DND-41 (cell line): ENCODE results near the gene GRIK3.

Experiments used
- ATAC-seq: fragments of 200-7000 bp; cut with Tn5 transposase; 3 replicates; pipeline ENCODE4 v1.9.1; 2021; ENCODE audit warnings: low read depth; ENCODE audit not compliant: insufficient read depth
- DNase-seq: peaks from one replicate; pipeline ENCODE4 v3.0.0-alpha.2; 2020
- H2AFZ ChIP-seq: 2 replicates; pipeline ENCODE4 v1.6.0; 2012; ENCODE audit warnings: low read depth, low read length
- H3K27ac ChIP-seq: 2 replicates; pipeline ENCODE4 v1.5.1; 2012; ENCODE audit warnings: low read length, inconsistent platforms
- H3K27me3 ChIP-seq: fragments of 200-600 bp; sonication (generic); 2 replicates; pipeline ENCODE4 v1.6.0; 2012; ENCODE audit warnings: low read length, mild to moderate bottlenecking, inconsistent platforms; ENCODE audit not compliant: insufficient read depth, poor library complexity
- H3K36me3 ChIP-seq: 2 replicates; pipeline ENCODE4 v1.5.1; 2012; ENCODE audit warnings: low read length, inconsistent platforms; ENCODE audit not compliant: insufficient read depth
- H3K4me1 ChIP-seq: 2 replicates; pipeline ENCODE4 v1.5.1; 2012; ENCODE audit warnings: mild to moderate bottlenecking, low read length; ENCODE audit not compliant: insufficient read depth
- H3K4me2 ChIP-seq: 2 replicates; pipeline ENCODE4 v1.6.0; 2012; ENCODE audit warnings: mild to moderate bottlenecking, moderate library complexity, low read length, inconsistent platforms; ENCODE audit not compliant: insufficient read depth
- H3K4me3 ChIP-seq, 2 experiments: fragments of 200-600 bp in 1 of 2; shearing (Covaris generic) in 1 of 2; 2 replicates each; pipeline ENCODE4 v1.5.1; 2012 to 2016; ENCODE audit warnings: inconsistent platforms in 2 of 2, low read length in 2 of 2, mild to moderate bottlenecking in 2 of 2, low read depth in 1 of 2, moderate library complexity in 1 of 2
- H3K79me2 ChIP-seq: 2 replicates; pipeline ENCODE4 v1.6.0; 2012; ENCODE audit warnings: low read length, inconsistent platforms; ENCODE audit not compliant: insufficient read depth
- H3K9ac ChIP-seq: 2 replicates; pipeline ENCODE4 v1.6.0; 2012; ENCODE audit warnings: low read depth, mild to moderate bottlenecking, inconsistent platforms, low read length, moderate library complexity
- H3K9me3 ChIP-seq: 2 replicates; pipeline ENCODE4 v1.5.1; 2012; ENCODE audit warnings: low read length, moderate library complexity, mild to moderate bottlenecking, inconsistent platforms; ENCODE audit not compliant: insufficient read depth, severe bottlenecking
- H4K20me1 ChIP-seq: 2 replicates; pipeline ENCODE4 v1.6.0; 2012; ENCODE audit warnings: low read length; ENCODE audit not compliant: insufficient read depth
- CTCF ChIP-seq: IDR thresholded peaks from 2 replicates; pipeline ENCODE4 v1.5.1; 2012; ENCODE audit warnings: borderline replicate concordance, low read length, moderate library complexity, mild to moderate bottlenecking; ENCODE audit not compliant: poor library complexity, severe bottlenecking; ENCODE audit errors: extremely low read depth
- EZH2 ChIP-seq: IDR thresholded peaks from 3 replicates; pipeline ENCODE4 v1.6.1; 2012; ENCODE audit warnings: borderline replicate concordance, low read depth, mild to moderate bottlenecking, moderate library complexity, low read length, inconsistent platforms; ENCODE audit not compliant: severe bottlenecking

GRIK3 gene

DNA sequence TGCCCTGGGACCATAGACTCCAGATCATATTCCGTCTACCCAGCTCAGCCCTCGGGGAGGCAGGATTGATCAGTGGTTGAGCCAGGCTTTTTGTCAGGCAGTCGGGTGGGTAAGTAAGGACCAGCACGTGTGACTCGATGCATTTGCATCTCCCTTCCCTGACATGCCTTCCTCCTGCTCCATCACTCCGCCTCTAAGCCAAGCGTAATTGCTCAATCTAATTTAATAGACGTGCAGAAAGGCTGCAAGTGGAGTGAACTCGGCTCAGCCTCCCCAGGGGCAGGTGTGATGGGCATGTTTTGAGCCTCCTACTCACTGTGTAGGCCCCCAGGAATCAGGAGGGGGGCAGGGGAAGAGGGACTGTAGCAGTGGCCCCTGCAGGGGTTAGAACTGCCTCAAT, 34.6 kb upstream of the GRIK3 start:
- H2AFZ ChIP-seq: no peak overlapping the region
- H3K9ac ChIP-seq: no peak overlapping the region
- H3K4me3 ChIP-seq: no peak overlapping the region
- H3K27ac ChIP-seq: no peak overlapping the region
- H3K9me3 ChIP-seq: no peaks in the 10 kb centered on the region
- no peak for TF ChIP-seq EZH2
- TF ChIP-seq CTCF: no peak
- peaks cover 17% of the 10 kb centered on the region for H3K27me3 ChIP-seq
- no peak for ATAC-seq
- H3K4me1 ChIP-seq: no peaks in the 10 kb centered on the region
- H3K4me2 ChIP-seq: no peak overlapping the region
- H4K20me1 ChIP-seq: peaks cover 13% of the 10 kb centered on the region
- no peaks in the 10 kb centered on the region for H3K36me3 ChIP-seq
- no peak for DNase-seq
- no peaks in the 10 kb centered on the region for H3K79me2 ChIP-seq

DNA sequence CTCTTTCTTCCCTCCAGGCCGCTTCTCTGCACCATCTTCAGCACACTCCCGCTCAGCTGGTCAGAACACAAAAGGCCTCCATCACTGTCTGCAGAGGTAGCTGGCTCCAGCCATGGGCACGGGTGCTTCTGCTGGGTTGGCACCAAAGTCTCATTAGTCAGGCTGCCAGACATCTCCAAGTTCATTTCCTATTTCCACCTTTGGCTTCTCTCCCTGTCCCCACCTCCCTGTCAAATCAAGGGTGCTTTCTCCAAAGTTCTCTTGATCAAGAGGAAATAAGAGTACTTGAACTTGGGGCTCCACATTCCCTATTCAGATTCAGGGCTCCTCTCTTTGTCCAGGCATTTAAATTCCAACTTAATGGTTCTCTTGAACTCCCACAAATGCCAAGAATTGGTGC, 33.9 kb upstream of the GRIK3 start:
- H3K9ac ChIP-seq: no peak overlapping the region
- H3K4me3 ChIP-seq: no peak overlapping the region
- no peaks in the 10 kb centered on the region for H3K4me1 ChIP-seq
- TF ChIP-seq EZH2 (no peak), CTCF (no peak)
- peaks cover 17% of the 10 kb centered on the region for H3K27me3 ChIP-seq
- no peaks in the 10 kb centered on the region for H3K79me2 ChIP-seq
- no peak overlapping the region for H3K27ac ChIP-seq
- H3K9me3 ChIP-seq: no peaks in the 10 kb centered on the region
- ATAC-seq: no peak
- DNase-seq: no peak
- H2AFZ ChIP-seq: no peak overlapping the region
- H3K36me3 ChIP-seq: no peaks in the 10 kb centered on the region
- H4K20me1 ChIP-seq: peaks cover 11% of the 10 kb centered on the region
- no peak overlapping the region for H3K4me2 ChIP-seq

GRCh38 chr1:37064039-37064438, 29.7 kb upstream of the GRIK3 start:
- Histone ChIP-seq H4K20me1 (peaks cover 7% of the 10 kb centered on the region; the same call in 1 of the 2 replicates), H3K4me3 (no peak overlapping the region), H3K4me2 (no peak overlapping the region), H3K9me3 (no peaks in the 10 kb centered on the region), H3K79me2 (no peaks in the 10 kb centered on the region), H3K36me3 (no peaks in the 10 kb centered on the region), H3K4me1 (no peaks in the 10 kb centered on the region), H2AFZ (no peak overlapping the region), H3K27me3 (peaks cover 12% of the 10 kb centered on the region), H3K27ac (no peak overlapping the region), H3K9ac (no peak overlapping the region)
- DNase-seq: no peak
- TF ChIP-seq CTCF (no peak), EZH2 (no peak)
- ATAC-seq: no peak

DNA sequence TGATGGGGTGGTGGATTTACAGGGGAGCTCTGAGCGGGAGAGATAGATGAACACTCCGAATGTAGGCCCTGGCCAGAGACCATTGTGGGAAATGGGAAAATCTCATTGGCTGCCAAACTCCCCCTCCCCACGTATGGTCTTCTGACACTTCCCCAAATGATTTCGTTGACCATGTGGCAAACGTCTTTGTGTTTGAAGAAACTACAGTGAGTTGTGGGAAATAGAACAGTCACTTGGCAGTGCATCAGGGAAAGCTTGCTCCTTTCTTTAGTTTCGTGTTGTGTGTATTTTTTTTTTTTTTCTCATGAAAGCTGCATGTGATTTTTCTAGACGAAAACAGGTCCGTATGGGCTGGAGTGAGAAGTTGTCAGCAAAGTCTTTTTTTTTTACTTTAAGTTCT, 25.0 kb upstream of the GRIK3 start:
- no peaks in the 10 kb centered on the region for H3K4me1 ChIP-seq
- peaks cover under 1% of the 10 kb centered on the region for H3K27me3 ChIP-seq
- no peak overlapping the region for H3K9ac ChIP-seq
- no peaks in the 10 kb centered on the region for H3K36me3 ChIP-seq
- H3K4me3 ChIP-seq: no peak overlapping the region
- no peaks in the 10 kb centered on the region for H3K9me3 ChIP-seq
- H3K27ac ChIP-seq: no peak overlapping the region
- no peaks in the 10 kb centered on the region for H3K79me2 ChIP-seq
- TF ChIP-seq EZH2: no peak
- TF ChIP-seq CTCF: no peak
- DNase-seq: no peak
- no peak overlapping the region for H3K4me2 ChIP-seq
- ATAC-seq: no peak
- H4K20me1 ChIP-seq: no peaks in the 10 kb centered on the region
- no peak overlapping the region for H2AFZ ChIP-seq
